Activated naive CD4-positive, alpha-beta T cell treated with anti-CD3 and anti-CD28 coated beads for 36 hours (primary cell): ENCODE data around the gene BMF. TPM values are rescaled to one million over a fixed set of nuclear protein-coding genes. Genes with fewer than 3 reads are reported as not detected.

Experiments
- CTCF ChIA-PET: fragments of 350-600 bp; sonication (Branson Sonifier 250); formaldehyde crosslinking; loops from one replicate; lab custom pipeline; 2021; ENCODE audit warnings: antibody characterized with exemption; lab: Charles Lee
- DNase-seq: peaks from one replicate; pipeline ENCODE4 v3.0.0-alpha.2; 2020
- H3K27ac Mint-ChIP-seq: one replicate; pipeline ENCODE4 v1.8.0; 2021; ENCODE audit warnings: mild to moderate bottlenecking, mixed read lengths
- H3K27me3 Mint-ChIP-seq: one replicate; pipeline ENCODE4 v1.8.0; 2021; ENCODE audit warnings: low read depth, mixed read lengths
- H3K36me3 Mint-ChIP-seq: one replicate; pipeline ENCODE4 v1.8.0; 2021; ENCODE audit warnings: low read depth, mixed read lengths
- H3K4me1 Mint-ChIP-seq: one replicate; pipeline ENCODE4 v1.8.0; 2021; ENCODE audit warnings: low read depth, mixed read lengths
- H3K4me3 Mint-ChIP-seq: one replicate; pipeline ENCODE4 v1.8.0; 2021; ENCODE audit warnings: mild to moderate bottlenecking, moderate library complexity, mixed read lengths
- H3K9me3 Mint-ChIP-seq: one replicate; pipeline ENCODE4 v1.8.0; 2021; ENCODE audit warnings: mixed read lengths
- intact Hi-C: fragments of 100-400 bp; cut with micrococcal nuclease; formaldehyde crosslinking; loops from one replicate; pipeline ENCODE4 v1.15.1; 2023
- total RNA-seq, 2 experiments: library from RNA; stranded (reverse); gene quantifications; one replicate each; pipeline ENCODE4 v1.2.3, GENCODE V29; 2021

Gene BMF
- total RNA-seq, 2 experiments from 2014 or later: 9.4 to 10.3 TPM

DNA sequence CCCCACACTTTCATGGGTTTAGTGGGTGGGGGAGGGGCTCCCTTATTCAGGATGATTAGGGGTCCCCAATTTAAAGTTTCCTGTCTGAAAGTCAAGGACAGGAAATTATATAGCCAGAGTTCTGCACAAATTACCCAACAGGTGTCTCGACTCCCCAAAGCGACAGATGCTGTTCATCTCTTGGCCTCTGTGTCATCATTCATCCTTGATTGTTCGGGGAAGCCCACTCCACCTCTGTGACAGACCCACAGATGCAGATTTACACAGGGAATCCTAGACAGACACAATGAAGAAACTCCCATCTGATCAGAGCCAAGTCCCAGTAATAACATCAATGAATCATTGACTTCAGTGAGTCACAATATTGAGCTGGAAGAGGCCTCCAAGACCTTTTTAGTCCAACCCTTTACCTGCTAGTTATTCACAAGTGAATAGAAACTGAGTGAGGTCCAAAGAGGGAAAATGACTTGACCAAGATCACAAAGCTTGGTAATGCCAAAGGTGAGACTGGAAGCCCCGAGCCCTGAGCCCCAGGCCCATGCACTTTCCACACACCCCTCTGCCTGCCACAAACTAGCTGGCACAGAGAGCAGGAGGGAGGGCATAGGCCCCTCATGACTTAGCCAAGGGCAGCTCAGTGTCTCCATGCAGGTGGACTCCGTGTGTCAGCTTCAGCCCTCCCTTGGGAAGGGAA, 61.8 kb downstream of the BMF start:
- no peaks in the 10 kb centered on the region for H3K9me3 Mint-ChIP-seq
- H3K36me3 Mint-ChIP-seq: peaks cover 4% of the 10 kb centered on the region
- CTCF ChIA-PET: interaction anchor here (0.5 to 6.5 kb wide), 18 partner anchors 8 to 227 kb away, joined by 3 to 181 read pairs (median 4); partner anchors contain the start of gene BMF
- peaks cover 61% of the 10 kb centered on the region for H3K4me1 Mint-ChIP-seq
- DNase-seq: peak; percentile 75
- H3K4me3 Mint-ChIP-seq: no peak overlapping the region
- intact Hi-C loops: loop anchor here (1.0 to 10.0 kb wide), 10 partner anchors 8 to 1492 kb away; partner anchors contain the start of genes BUB1B, FSIP1, INAFM2 and IVD
- no peaks in the 10 kb centered on the region for H3K27me3 Mint-ChIP-seq
- H3K27ac Mint-ChIP-seq: peak overlapping the region; percentile 92

DNA sequence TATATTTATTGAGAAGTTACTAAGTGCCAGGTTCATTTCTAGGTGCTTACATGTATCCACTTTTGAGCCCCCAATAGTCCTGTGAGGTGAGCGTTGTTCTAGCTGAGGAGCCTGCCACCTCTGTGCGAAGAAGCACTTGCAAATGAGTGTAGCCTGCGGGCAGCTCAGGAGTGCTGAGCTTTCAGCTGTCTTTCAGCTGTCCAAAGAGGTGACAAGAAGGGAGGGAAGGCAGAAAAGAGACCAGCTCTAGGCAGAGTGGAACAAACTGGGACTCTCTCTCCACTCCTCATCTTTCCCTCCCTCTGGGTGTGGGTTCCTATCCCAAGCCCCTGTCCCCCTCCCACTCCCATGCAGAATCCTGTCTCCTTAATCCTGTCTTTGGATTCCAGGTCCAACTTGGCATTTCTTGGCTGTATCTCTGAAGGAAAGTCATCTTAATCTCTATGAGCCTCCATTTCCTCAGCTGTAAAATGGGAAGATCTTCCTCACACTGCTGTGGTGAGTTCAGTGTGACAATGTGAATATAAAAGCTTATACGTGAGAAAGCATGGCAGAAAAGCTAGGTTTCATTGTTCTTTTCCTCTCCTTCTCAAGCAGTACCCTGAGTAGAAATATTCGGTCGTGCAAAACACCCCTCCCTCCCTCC, 63.0 kb downstream of the BMF start:
- Mint-ChIP-seq H3K36me3 (peaks cover 4% of the 10 kb centered on the region), H3K27ac (no peak overlapping the region), H3K4me1 (peaks cover 66% of the 10 kb centered on the region), H3K4me3 (no peak overlapping the region), H3K9me3 (no peaks in the 10 kb centered on the region), H3K27me3 (no peaks in the 10 kb centered on the region)
- CTCF ChIA-PET: interaction anchor here (0.6 to 6.5 kb wide), 46 partner anchors 8 to 886 kb away, joined by 3 to 181 read pairs (median 4); partner anchors contain the start of genes BMF, BUB1B and PLCB2
- intact Hi-C loops: loop anchor here (1.0 to 10.0 kb wide), 6 partner anchors 172 to 1491 kb away; partner anchors contain the start of genes FSIP1, INAFM2 and IVD
- no peak for DNase-seq

DNA sequence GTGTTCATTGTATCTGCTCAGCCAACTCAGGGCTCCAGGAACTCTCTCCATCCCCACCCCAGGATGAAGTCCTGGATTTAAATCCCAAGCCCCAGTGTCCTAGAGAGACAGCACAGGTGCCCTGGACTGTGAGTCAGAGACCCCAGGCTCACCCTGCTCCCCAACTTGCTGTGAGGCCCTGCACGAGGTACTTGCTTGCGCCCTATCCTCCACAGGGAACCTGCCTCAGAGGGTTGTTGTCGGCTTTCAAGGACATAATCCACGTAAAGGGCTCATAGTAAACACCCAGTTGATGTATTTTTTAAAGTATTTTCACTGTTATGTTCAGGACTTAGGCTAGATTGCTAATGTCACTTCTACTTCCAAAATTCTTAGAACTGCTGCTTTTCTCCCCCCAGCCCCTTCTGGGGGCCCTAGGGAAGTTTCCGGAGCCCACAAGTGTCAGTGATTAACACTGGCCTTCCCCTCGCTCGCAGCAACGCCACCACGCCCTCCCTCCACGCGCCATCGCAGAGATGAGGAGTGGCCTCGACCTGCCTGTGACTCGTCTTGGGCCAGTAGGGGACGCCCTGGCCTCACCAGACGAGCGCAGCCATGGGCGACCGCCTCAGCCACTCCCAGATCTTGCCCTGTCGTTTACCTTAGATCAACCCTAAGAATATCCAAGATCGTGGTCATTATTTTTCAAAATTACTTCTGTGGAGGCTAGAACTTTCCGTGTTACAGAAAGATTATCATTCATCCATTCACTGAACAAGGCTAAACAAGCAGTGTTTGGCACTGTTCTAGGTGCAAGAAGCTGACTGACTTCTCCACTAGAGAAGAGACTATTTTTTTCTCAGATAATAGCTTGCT, 63.7 kb downstream of the BMF start:
- CTCF ChIA-PET: interaction anchor here (0.6 to 6.5 kb wide), 46 partner anchors 8 to 887 kb away, joined by 3 to 181 read pairs (median 4); partner anchors contain the start of genes BMF, BUB1B and PLCB2
- Mint-ChIP-seq H3K4me3 (peak overlapping the region; percentile 45), H3K9me3 (no peaks in the 10 kb centered on the region), H3K4me1 (peaks cover 70% of the 10 kb centered on the region), H3K27ac (peak overlapping the region; percentile 50), H3K36me3 (peaks cover 9% of the 10 kb centered on the region), H3K27me3 (no peaks in the 10 kb centered on the region)
- peak; percentile 96 for DNase-seq
- intact Hi-C loops: loop anchor here (1.0 to 10.0 kb wide), 5 partner anchors 172 to 1490 kb away; partner anchors contain the start of genes INAFM2 and IVD

DNA sequence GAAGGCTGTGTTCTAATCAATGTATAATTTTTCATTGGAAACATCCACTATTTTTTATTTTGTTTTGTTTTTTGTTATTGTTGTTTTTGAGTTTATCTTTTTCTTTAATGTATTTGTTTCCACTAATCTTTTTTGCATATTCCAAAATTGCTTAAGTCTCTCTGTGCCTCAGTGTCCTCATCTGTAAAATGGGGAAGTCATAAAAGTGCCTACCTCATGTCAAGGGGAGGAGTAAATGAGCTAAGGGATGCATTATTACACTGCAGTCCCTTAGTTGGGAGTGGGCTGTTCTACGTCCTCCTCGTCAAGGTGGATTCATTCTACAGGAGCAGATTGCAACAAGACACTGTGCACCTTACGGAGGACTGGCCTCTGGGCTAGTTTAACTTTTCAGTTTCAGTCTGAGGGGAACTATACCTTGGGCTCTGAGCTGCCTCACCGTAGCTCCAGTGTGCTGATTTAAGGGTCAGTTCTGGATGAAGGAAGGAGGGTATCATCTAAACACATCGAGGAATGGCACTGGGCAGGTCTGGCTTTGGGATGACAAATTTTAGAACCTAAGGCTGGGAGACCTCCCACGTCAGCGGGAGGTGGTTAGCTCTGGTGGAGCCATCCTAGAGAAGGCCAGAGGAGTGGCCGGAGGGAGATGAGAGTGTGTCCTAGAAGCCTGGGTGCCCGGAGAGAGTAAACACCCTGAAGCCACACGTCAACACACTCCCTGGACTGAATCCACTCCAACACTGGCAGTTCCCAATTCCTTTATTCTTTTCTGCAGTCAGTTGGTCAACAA, 64.6 kb downstream of the BMF start:
- Mint-ChIP-seq H3K4me3 (no peak overlapping the region), H3K27me3 (no peaks in the 10 kb centered on the region), H3K27ac (peak overlapping the region; percentile 50), H3K9me3 (no peaks in the 10 kb centered on the region), H3K4me1 (peaks cover 63% of the 10 kb centered on the region), H3K36me3 (peaks cover 12% of the 10 kb centered on the region)
- CTCF ChIA-PET: interaction anchor here (0.7 to 6.5 kb wide), 8 partner anchors 11 to 234 kb away, joined by 3 to 105 read pairs (median 4); partner anchors contain the start of genes BMF and BUB1B
- intact Hi-C loops: loop anchor here (10.0 kb wide), 2 partner anchors 361 to 1489 kb away; partner anchors contain the start of gene IVD
- DNase-seq: no peak

DNA sequence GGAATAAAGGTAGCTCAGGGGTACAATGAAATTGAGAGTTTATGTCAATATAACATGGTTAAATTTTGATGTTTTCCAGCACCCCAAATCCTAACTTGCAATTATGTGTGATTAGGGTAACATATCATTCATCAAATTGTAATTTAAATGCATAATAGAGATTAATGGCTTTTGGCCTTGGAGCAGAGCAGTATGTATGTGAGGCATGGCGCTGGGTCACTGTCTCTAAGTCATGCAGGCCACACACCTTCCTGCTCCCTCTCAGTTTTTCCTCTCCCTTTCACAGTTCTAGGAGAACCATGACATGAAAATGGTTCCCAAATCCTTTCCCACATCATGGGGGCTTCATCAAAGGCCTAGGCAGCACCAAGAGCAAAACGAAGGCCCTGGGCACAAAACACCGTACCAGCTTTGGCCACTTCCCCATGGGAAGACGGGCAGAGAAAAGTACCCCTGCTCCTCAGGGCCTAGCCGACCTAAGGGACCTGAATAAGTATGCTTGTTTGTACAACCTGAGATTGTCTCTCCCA, 65.8 kb downstream of the BMF start:
- CTCF ChIA-PET: interaction anchor here (0.9 to 6.5 kb wide), 3 partner anchors 62 to 231 kb away, joined by 4 to 105 read pairs (median 4); partner anchors contain the start of gene PAK6

DNA sequence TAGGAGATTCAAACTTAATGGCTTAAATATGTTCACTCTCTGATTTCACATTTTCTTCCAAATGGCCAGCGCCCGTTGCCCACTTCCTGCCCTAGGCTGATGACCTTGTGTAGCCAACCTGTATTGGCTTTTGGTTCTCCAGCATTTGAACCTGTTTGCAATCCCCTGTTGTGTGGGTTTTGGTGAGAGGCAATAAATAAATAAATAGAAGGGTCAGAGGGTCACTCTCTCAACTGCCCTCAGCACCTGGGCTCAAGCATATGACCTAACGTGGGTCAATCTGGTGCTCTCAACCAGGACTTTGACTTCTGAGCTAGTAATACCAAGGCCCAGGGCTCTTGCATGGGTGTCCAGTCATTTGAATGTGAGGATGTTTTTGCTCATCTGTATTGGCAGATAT, 67.9 kb downstream of the BMF start:
- DNase-seq: no peak
- Mint-ChIP-seq H3K36me3 (peaks cover 30% of the 10 kb centered on the region), H3K27me3 (no peaks in the 10 kb centered on the region), H3K27ac (no peak overlapping the region), H3K4me3 (peak overlapping the region; percentile 91), H3K9me3 (no peaks in the 10 kb centered on the region), H3K4me1 (peaks cover 50% of the 10 kb centered on the region)
- CTCF ChIA-PET: interaction anchor here (1.3 to 6.3 kb wide), 5 partner anchors 65 to 304 kb away, joined by 3 to 55 read pairs (median 19); no protein-coding TSS in a partner anchor
- intact Hi-C loops: loop anchor here (10.0 kb wide), 2 partner anchors 364 to 1486 kb away; partner anchors contain the start of gene IVD

More for the DNA sequence above, 65.8 kb downstream of the BMF start:
- Mint-ChIP-seq H3K4me3 (no peak overlapping the region), H3K27ac (no peak overlapping the region), H3K4me1 (peaks cover 56% of the 10 kb centered on the region), H3K9me3 (no peaks in the 10 kb centered on the region), H3K27me3 (no peaks in the 10 kb centered on the region), H3K36me3 (peaks cover 19% of the 10 kb centered on the region)
- no peak for DNase-seq
- intact Hi-C loops: loop anchor here (10.0 kb wide), 2 partner anchors 362 to 1488 kb away; partner anchors contain the start of gene IVD

DNA sequence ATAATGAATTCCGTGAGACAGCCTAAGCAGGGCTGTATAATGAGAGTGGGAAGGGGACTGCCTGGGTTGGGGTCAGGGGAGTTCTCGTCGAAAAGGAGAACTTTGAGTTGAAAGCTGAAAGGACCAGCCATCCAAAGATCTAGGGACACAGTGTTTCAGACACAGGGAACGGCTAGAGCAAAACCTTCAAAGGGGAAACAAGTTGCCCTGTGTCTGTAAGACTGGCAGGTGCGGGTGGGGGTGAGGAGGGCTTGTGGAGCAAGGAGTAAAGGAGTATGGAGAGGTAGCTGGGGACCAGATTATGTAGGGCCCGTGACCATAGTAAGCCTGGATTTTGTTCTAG, 68.4 kb downstream of the BMF start:
- no peaks in the 10 kb centered on the region for H3K9me3 Mint-ChIP-seq
- H3K27me3 Mint-ChIP-seq: no peaks in the 10 kb centered on the region
- peaks cover 33% of the 10 kb centered on the region for H3K36me3 Mint-ChIP-seq
- peak overlapping the region; percentile 92 for H3K27ac Mint-ChIP-seq
- no peak for DNase-seq
- peak overlapping the region; percentile 91 for H3K4me3 Mint-ChIP-seq
- CTCF ChIA-PET: interaction anchor here (0.6 to 6.3 kb wide), 8 partner anchors 17 to 269 kb away, joined by 3 to 55 read pairs (median 6); no protein-coding TSS in a partner anchor
- peaks cover 45% of the 10 kb centered on the region for H3K4me1 Mint-ChIP-seq
- intact Hi-C loops: loop anchor here (10.0 kb wide), 2 partner anchors 365 to 1485 kb away; partner anchors contain the start of gene IVD

DNA sequence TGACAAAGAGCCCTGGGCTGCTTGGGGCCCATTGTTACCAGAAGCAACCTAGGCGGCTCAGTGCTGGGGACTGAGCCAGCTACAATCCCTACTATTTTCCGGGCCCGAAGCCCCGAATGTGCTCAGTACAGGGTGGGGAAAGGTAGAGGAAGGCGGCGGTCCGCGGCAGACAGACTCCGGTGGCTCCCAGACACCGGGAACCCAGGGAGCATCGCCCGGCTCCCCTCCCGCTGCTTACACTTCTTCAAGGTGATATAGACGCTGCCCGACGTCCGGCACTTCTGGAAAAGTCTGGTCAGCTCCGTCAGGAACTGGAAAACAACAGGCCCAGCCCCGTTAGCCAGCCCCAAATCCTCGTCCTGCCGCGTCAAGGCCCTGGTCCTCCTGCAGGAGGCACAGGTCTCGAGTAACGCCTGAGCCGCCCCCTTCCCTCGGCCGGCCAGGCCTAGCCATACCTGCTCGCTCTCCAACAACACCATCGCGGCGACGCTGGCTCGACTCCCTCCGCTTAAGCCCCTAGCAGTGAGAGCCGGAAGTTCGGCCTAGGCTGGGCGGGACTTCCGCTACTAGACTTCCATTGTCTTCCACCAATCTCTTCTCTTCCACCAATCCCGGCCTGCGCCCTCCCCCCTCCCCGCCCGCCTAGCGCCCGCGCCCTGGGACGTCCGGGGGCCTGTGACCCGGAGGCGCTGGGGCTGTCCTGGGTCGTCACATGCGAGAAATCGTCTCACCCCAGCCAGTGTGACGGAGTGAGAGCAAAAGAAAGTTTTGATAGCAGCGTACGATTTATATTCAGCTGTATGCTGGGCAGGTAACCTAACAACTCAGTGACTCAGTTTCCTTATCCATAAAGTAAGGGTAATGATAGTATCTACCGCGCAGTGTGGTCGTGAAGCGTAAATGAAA, 69.8 kb downstream of the BMF start, which contains the start of gene SRP14:
Gene SRP14 (minus strand): TSS at position 544 of the 906 bp plus-strand sequence. CDS start 65 bp downstream, at position 479.
- peak within 1 kb of the TSS; percentile 92 for H3K27ac Mint-ChIP-seq
- peak; percentile 97 for DNase-seq
- H3K36me3 Mint-ChIP-seq: peaks cover 39% of the 10 kb centered on the region
- H3K27me3 Mint-ChIP-seq: no peaks in the 10 kb centered on the region
- CTCF ChIA-PET: interaction anchor here (0.6 to 6.3 kb wide), 13 partner anchors 8 to 299 kb away, joined by 3 to 55 read pairs (median 4); no protein-coding TSS in a partner anchor
- intact Hi-C loops: loop anchor here (1.0 to 2.0 kb wide), 4 partner anchors 8 to 257 kb away; partner anchors contain the start of genes EIF2AK4 and FSIP1
- H3K4me3 Mint-ChIP-seq: peak within 1 kb of the TSS; percentile 91
- H3K9me3 Mint-ChIP-seq: no peaks in the 10 kb centered on the region
- H3K4me1 Mint-ChIP-seq: peaks cover 37% of the 10 kb centered on the region

DNA sequence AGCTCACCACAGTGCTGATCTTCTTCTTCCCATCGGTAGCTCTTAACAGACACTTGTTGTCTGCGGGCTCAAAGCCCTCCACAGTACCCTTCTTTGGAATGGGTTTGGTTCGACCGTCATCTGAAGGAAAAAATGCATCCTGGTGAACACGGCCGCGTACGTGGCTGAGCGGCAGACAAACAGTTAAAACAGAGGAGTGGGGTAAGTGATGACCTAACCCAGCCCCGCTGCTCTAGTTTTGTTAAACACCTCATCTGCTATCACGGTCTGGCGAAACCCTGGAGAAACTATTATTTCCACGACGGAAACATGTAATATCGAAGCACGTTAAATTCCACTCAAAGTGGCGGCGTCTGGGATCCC, 70.4 kb downstream of the BMF start:
- Mint-ChIP-seq H3K36me3 (peaks cover 39% of the 10 kb centered on the region), H3K27me3 (no peaks in the 10 kb centered on the region), H3K4me1 (peaks cover 37% of the 10 kb centered on the region), H3K9me3 (no peaks in the 10 kb centered on the region), H3K27ac (peak overlapping the region; percentile 92), H3K4me3 (peak overlapping the region; percentile 91)
- intact Hi-C loops: loop anchor here (2.0 kb wide), 2 partner anchors 103 to 149 kb away; partner anchors contain the start of gene EIF2AK4
- no peak for DNase-seq
- CTCF ChIA-PET: interaction anchor here (0.7 to 6.3 kb wide), 10 partner anchors 9 to 284 kb away, joined by 3 to 55 read pairs (median 3); no protein-coding TSS in a partner anchor
